NCI-H2107 (cell line): ENCODE data around the gene MYOM1.
A peak's percentile ranks its signal among the peaks of the same experiment; 100 is the strongest.

Source experiments
- DNase-seq: peaks from one replicate; lab custom pipeline; 2025; lab: John Stamatoyannopoulos, UW

The MYOM1 gene

DNA sequence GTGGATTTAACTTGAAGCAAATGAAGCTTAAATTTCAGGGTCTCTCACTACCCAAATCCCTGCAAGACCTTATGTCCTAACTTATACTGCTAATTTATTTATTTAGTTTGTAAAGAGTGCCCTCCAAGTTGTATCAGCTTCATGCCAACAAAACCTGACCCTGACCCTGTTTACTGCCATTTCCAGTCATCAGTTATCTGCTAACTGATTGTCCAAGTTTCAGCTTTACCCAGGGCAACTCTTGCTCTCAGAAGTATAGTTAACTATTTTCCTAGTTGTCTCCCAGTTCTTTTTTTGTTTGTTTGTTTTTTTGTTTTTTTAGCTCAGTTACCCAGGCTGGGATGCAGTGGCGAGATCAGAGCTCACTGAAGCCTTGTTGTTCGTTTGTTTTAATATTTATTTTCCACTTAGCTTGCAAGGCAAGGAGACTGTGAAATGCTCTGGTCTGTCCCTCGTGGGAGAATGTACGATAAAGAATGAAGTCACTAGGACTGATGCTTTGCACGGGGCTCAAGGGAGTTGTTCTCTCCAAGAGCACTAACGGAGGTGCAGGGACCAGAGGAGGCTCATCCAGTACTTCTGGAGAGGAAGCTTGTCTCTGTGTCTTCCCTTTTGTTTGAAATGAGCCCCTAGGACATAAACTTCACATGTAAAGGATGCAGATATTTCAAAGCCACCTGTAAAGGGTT lies 35.3 kb downstream of the MYOM1 start:
- no peak for DNase-seq

DNA sequence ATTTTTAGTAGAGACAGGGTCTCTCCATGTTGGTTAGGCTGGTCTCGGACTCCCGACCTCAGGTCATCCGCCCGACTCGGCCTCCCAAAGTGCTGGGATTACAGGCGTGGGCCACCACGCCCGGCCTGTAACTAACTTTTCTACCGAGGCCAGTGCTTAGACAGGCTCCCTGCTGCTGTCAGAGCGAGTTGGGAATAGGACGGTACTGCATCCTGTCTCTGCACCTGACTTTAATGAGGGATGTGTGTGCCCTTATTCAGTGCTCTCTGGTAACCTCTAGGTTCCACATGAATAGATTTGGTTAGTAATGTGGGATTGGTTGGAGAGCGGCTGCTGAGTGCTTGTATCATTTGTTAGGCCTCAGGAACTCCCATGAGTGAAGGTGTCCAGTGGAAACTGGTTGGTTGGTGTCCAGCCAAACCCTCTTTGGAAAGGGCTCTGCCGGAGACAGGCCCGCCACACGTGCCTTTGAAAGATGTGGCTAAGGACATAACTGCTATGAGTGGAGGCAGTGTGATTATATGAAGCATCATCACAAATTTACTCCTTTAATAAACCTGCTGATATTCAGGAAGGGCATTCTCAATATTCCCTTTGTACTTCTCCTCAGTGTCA lies 36.6 kb downstream of the MYOM1 start:
- DNase-seq = no peak

DNA sequence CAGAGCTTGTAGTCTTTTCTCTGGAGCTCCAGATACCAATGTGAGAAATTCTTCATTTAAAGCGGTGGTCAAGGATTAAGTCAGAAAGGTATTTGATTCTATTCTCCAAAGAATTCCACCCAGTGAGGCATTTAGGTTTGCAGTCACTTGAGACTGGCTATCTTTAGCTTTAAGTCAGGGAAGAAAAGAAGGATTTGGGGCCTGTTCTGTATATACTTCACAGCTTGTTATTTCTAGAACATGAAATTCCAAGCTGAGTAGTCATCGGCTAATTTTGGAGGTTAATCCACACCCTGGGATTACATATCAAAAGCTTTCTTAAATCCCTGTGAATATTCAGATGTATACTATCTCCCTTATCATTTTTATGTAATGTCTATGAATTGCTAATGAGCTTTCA lies 39.4 kb downstream of the MYOM1 start:
- no peak for DNase-seq

DNA sequence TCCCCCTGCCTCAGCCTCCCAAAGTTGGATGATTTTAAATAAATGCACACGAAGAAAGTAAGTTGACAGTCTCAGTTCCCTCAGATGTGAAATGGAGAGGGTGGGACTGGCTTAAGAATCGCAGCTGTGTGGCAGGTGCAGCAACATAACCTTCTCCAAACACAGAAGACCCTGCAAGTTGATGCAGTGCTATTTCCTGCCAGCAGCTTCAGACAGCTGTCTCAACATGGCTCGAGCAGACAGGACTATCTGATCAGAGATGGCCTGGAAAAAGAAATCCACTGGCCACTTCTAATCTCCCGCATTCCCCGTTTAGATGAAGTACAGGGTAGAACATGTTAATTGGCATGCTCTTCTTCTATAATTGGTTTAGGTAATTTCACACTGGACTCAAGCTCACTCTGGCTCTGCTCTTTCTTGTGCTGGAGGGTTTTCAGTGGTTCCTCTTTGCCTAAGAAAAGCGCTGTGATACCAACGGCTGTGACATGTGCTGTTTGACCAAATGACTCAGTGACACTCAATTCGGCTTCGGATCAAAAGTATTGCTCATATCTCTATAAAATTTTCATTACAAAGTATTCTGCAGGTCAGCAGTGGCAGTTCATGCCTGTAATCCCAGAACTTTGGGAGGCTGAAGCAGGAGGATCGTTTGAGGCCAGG lies 40.2 kb downstream of the MYOM1 start:
- DNase-seq = no peak

DNA sequence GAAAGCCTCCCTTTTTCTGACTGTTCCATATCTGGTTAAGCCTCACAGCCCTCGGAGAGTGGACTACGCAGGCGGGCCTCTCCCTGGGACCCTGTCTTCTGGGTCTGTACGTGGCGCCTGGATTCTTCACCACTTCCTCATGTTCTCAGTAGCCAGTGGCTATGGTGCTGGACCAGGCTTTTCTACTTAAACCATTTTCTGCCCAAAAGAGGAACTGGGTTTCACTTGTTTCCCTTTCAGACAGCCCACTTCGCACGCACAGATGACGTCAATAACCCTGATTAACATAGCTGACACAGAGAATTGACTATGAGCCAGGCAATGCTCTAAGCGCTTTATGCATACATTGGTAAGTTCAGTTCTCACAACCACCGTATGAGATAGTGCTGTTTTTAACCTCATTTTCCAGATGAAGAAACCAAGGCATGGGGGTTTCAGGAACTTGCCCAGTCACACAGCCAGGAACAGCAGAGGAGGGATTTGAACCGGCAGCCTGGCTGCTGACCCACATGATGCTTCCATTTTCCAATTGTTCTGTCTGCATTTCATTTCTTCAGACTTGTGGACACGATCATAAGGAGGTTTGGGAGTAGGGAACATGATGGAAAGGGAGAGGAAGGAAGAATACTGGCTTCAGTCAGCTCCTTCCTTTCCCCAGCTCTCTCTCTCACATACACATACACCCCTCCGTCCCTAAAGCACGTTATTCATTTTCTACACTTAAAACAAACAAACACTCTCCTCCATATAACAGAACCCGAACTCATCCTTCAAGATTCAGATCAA lies 41.7 kb downstream of the MYOM1 start:
- no peak for DNase-seq

DNA sequence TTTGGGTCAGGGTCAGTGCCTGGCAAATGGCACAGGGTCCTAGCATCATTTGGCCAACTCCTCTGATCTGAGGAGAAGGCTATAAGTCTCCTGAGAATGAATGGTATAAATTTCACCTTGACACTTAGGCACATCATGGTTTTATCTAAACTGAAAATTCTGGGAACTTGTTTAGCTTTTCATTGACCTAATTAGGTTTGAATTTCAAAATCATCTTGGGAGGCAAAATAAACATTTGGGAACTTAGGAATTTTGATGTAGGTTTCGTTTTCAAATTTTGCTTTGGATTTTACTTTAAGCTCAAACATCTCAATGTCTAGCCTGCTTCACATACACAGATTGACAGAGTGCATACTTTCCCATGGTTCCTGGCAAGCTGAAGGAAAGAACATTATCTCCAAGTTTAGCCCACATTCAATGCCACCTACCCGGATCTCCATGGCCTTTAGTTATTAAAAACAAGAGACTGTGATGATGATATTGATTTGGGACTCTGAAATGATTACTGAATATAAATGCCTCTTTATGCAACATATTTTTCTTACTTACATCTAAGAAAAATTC lies 44.5 kb downstream of the MYOM1 start:
- no peak for DNase-seq

DNA sequence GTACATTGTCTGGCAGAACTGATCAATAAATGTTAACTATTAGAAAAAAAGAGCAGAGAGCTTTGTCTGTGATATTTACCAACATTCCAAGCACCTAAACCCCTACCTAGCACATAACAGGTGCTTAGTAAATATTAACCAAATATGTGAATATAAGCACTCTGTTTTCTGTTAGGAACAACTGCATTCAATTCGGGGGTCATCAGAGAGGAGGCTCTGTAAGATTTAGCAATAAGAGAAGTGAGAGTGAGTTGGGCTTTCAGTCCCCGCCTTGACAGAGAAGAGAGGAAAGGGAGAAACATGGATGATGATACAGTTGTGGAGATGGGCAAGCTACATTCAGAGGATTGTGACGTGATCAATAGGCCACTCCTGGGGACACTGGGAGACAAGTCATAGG lies 47.7 kb downstream of the MYOM1 start:
- DNase-seq = no peak

DNA sequence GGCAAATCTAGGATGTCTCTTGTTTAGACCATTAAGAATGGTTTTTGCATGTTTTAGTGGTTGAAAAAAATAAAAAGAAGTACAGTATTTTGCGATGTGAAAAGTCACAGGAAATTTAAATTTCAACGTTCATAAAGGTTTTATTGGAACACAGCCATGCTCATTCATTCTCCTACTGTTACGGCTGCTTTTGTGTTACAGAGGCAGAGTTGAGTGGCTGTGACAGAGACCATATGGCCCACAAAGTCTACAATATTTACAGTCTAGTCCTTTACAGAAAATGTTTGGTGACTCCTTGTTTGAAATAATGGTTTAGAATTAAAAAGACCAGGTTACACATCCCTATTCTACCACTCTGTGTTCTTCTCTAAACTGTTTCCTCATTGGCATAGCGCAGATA lies 48.1 kb downstream of the MYOM1 start:
- DNase-seq = no peak

DNA sequence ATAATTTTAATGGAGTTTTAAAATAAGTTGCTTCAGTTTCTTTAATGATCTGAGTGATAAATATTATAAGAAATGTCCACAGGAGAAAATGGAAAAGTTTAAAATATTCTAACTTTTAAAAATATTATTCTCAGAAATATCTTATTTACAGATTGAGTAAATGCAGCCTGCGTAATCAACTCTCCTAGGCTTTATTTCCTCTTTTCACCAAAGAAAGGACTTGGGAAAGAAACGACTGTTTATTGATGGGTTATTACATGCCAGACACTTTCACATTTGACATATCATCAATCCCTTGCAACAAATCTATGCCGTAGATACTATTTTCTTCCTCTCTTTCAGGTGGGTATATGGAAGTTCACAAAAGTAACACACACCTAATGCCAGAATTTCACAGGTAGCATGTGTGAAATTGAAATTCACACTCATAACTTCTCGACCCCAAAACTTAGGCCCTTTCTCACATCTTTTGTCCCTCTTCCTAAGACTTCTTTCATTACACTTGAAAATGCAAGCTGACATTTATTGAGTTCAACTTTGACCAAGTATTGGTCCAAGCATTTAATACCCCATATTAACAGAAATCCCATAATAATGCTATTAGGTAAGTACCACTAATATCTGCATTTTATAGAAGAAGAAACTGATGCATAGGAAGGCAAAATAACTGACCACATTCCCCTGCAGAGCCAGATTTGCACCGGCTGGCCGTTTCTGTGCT lies 49.2 kb downstream of the MYOM1 start:
- no peak for DNase-seq

DNA sequence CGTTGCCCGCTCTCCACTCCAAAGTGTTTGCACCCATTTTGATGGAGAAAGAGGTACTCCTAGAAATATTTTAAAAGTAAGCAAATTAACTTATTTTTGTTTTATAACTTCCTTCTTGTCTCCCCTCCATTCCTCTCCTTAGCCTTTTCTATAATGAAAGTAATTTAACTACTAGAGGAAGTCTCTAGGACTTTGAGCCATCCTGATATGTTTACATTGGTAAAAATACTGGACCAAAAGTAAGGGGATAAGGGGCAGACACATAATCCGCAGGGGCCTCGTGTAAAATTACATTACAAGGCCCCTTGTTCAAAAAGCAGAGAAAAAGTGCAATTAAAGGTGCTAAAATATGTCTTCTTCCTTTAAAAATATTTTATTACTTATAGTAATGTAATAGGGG lies 55.4 kb downstream of the MYOM1 start:
- no peak for DNase-seq

DNA sequence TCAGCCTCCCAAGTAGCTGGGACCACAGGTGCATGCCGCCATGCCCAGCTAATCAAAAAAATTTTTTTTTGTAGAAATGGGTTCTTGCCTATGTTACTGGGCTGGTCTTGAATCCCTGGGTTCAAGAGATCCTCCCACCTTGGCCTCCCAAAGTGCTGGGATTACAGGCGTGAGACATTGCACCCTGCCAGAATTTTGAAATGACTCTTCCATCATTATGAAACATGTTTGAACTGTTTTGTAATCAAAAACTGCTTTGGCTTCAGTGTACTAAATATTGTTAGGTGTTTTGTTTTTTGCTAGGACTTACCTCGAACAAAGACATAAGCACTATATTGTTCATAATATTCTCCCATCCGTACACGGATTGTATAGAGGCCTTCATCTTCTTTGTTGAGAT lies 55.8 kb downstream of the MYOM1 start:
- no peak for DNase-seq

DNA sequence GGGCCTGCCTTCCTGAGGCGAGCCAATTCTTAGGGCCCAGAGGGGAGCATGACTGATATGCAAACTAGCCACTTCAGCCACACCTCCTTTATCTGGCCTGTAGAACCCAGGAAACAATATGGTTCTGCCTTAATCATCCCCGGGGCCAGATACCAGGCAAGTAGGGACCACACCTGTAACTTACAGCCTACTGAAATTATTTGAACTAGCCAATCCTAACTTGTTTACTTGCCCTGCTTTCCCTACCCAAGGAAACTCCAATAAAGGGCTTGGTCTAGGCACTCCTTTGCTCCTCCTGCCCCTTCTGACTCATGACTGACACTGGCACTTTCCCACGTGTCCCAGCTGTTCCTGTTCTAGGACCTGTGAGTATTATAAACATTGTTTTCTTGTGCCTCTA lies 57.6 kb downstream of the MYOM1 start:
- no peak for DNase-seq

DNA sequence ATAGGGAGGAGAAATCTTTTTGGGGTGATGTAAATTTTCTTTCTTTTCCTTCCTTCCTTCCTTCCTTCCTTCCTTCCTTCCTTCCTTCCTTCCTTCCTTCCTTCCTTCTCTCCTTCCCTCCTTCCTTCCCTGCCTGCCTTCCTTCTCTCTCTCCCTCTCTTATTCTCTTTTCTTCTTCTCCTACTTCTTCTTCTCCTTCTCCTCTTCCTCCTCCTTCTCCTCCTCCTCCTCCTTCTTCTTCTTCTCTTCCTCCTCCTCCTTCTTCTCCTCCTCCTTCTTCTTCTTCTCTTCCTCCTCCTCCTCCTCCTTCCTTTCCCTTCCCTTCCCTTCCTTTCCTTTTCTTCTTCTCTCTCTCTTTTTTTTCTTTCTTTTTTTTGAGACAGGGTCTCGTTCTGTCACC lies 59.9 kb downstream of the MYOM1 start:
- DNase-seq = no peak

DNA sequence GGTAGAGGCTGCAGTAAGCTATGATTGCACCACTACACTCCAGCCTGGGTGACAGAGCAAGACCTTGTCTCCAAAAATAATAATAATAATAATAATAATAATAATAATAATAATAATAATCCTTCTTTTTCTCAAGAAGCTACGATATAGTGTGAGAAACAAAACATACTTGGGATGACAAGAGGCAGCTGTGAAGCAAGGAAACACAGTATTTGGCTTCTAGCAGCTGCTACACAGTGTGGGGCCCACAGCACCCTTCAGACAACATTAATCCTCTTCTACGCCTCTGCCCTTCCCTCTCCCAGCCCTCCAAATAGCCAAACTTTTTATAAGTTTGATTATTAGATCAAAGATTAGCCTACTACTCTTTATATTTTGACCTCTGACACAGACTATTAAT lies 62.2 kb downstream of the MYOM1 start:
- no peak for DNase-seq

DNA sequence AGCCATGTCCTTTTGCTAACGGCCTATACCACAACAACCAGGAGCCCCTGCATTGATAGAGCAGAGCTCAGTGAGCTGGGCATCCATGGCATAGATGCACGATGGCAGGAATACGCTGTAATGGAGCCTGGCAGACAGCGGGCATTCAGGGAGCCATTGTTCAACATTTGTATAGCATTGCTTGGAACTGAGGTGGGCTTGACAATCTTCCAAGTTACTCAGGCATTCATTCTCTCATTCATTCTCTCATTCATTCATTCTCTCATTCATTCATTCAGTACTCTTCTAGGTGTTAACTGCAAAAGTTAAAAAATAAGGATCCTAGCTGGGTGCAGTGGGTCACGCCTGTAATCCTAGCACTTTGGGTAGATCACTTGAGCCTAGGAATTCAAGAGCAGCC lies 62.7 kb downstream of the MYOM1 start:
- no peak for DNase-seq

DNA sequence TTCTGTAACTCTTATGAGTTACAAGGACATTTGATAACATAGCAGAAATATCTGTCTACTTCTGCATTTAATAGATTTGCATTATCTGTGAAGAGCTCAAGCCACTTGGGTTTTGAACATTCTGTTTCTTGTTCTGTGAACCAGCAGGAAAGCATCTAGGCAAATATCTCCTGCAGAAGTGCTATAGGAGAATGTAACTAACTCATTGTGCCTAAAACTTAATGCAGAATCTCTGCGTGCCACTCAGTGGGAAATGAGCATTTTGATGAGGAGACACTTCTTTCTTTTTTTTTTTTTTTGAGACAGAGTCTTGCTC lies 63.5 kb downstream of the MYOM1 start:
- DNase-seq = no peak

DNA sequence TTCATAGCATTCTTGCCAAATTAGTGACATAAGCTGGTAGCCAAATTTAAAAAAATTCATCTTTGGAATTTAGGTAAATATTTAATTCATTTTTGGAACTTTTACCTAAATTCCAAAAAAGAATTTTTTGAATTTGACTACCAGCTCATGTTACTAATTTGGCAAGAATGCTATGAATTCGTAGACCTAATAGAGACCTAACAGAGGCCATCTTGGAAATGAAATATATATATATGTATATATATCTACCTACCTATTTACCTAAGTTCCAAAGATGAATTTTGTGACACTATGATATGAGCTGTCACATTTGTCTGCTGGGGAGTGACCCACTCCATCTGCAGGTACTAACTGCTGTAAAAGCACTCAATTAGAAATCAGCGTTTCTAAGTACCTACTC lies 65.6 kb downstream of the MYOM1 start:
- DNase-seq = no peak

DNA sequence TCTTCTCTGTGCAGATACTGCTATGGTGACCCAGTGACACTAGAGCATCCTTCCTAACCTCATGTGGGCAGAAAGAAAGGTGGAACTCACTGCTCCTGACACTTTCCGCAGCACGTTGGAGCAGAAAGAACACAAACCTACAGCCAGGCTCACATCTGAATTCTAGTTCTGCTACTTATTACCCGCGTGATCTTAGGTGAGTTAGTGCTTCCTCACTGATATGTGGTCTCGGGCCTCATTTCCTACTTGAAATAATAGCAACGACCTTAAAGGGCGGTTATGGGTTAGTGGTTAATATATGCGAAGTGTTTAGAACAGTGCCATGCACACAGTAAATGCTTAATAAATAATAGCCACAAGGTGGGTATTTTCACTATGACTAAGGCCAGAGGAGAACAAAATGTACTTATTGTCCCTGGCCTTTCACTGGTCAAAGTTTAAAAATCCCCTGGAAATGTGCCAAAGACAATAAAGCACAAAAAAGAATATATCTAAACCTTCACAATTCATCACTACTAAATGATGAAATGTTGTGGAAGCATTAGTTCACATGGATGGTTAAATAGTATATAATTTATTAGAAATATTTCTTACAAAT lies 66.6 kb downstream of the MYOM1 start:
- no peak for DNase-seq

DNA sequence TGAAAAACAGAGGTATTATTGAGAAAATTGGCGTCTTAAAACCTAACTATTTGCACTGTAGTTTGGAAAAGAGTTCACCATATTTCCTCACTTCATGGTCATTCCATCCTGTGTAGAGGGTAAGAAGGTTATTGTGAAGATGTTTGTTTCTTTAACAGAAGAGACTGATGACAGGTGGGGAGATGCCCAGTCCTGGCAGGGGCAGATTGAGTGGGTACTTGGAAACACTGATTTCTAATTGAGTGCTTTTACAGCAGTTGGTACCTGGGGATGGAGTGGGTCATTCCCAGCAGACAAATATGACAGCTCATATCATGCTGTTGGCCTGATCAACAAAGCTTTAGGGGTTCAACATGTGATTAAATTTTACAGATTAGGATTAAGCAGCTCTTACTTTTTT lies 67.5 kb downstream of the MYOM1 start:
- DNase-seq = no peak

DNA sequence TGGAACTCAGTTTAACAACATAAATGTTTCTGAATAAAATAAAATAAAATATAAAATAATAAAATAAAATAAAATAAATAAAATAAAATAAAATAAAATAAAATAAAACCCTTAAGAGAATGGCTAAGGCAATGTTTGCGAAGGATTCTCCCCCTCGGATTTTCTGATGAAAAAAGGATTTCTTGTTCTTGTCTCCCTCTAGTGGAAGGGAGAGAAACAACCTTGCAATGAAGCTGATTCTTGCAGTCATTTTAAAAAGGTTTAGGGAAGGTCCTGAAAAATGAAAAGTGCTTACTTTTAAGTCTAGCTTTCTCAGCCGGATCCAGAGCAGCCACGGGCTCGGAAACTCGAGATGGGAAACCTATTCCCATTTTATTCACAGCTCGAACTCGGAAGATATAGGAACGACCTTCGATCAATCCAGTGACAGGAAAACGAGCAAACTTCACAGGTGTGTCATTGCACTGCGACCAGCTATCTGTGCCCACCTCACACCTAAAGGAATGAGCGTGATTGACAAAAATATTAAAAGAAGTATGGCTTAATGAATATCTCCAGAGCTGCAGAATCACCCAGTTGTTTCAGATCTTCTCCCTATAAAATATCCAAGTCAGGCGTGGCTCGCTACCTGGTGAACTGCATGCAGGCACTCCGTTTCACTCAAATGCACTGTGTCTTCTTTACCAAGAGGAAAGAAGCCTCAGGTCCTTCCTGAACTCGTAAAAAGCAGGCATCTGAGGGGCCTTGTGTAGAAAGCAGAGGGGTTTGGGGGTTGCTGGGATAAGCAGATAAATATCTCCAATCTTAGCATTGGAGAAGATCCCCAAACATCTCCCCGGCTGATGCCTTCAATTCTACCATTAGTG lies 68.1 kb downstream of the MYOM1 start:
- peak; percentile 0 for DNase-seq

DNA sequence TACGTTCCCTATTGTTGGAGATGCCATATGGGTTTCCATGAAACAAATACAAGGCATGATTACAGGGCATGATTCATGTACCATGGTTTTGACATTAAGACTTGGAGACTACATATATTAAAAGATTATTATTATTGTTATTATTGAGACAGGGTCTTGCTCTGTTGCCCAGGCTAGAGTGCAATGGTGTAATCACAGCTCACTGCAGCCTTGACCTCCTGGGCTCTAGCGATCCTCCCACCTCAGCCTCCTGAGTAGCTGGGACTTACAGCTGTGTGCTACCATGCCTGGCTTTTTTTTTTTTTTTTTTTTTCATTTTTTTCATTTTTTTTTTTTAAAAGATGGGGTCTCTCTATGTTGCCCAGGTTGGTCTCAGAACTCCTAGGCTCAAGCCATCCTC lies 69.1 kb downstream of the MYOM1 start:
- no peak for DNase-seq
